PC-3 (cell line): ENCODE results near the gene TMEM119. TPM values are rescaled to one million over a fixed set of nuclear protein-coding genes. Genes with fewer than 3 reads are reported as not detected.

Experiments used
- ATAC-seq: fragments of 200-7000 bp; cut with Tn5 transposase; 2 replicates; pipeline ENCODE4 v1.9.1; 2020; ENCODE audit warnings: mild to moderate bottlenecking, moderate library complexity
- BruUV-seq: library from RNA; stranded (reverse); fragments of 400-500 nt; replicated peaks from 2 replicates; lab custom pipeline; 2021; lab: Mats Ljungman, UMichigan
- CTCF ChIA-PET: fragments of 300-600 bp; sonication (Branson Sonifier 250); formaldehyde crosslinking; loops from one replicate; lab custom pipeline; 2022; ENCODE audit warnings: antibody characterized with exemption; lab: Charles Lee
- POLR2A ChIA-PET: fragments of 300-600 bp; sonication (Branson Sonifier 250); formaldehyde crosslinking; loops from one replicate; lab custom pipeline; 2022; ENCODE audit warnings: antibody characterized with exemption; ENCODE audit not compliant: unreplicated experiment; lab: Charles Lee
- DNase-seq: peaks from one replicate; pipeline ENCODE4 v3.0.0-alpha.2; 2015
- H2AFZ ChIP-seq: fragments of 300-600 bp; sonication (generic); 2 replicates; pipeline ENCODE4 v1.6.0; 2016; ENCODE audit warnings: antibody characterized with exemption, low read length
- H3F3A ChIP-seq: fragments of 300-600 bp; sonication (generic); one replicate; pipeline ENCODE4 v1.6.0; 2017; ENCODE audit warnings: antibody characterized with exemption, low read length, control low read depth, mild to moderate bottlenecking; ENCODE audit not compliant: unreplicated experiment
- H3K27ac ChIP-seq: fragments of 300-600 bp; sonication (generic); 2 replicates; pipeline ENCODE4 v1.5.1; 2016; ENCODE audit warnings: mild to moderate bottlenecking, low read length
- H3K27me3 ChIP-seq: fragments of 300-600 bp; sonication (generic); 2 replicates; pipeline ENCODE4 v1.6.1; 2016; ENCODE audit warnings: low read length, mixed read lengths
- H3K36me3 ChIP-seq: fragments of 300-600 bp; sonication (generic); 2 replicates; pipeline ENCODE4 v1.6.1; 2016; ENCODE audit warnings: low read depth, mixed run types, low read length, mixed read lengths
- H3K4me1 ChIP-seq: fragments of 300-600 bp; sonication (generic); 2 replicates; pipeline ENCODE4 v1.5.1; 2016; ENCODE audit warnings: low read length; ENCODE audit not compliant: insufficient read depth
- H3K4me2 ChIP-seq: fragments of 300-600 bp; sonication (generic); 2 replicates; pipeline ENCODE4 v1.6.0; 2016; ENCODE audit warnings: low read length
- H3K4me3 ChIP-seq: fragments of 300-600 bp; sonication (generic); 2 replicates; pipeline ENCODE4 v1.5.1; 2016; ENCODE audit warnings: mild to moderate bottlenecking, low read length, mixed read lengths
- H3K79me2 ChIP-seq: fragments of 300-600 bp; sonication (generic); 2 replicates; pipeline ENCODE4 v1.6.1; 2017; ENCODE audit warnings: low read length, mixed read lengths
- H3K9ac ChIP-seq: fragments of 300-600 bp; sonication (generic); 2 replicates; pipeline ENCODE4 v1.6.0; 2016; ENCODE audit warnings: mild to moderate bottlenecking, low read length
- H3K9me2 ChIP-seq: fragments of 300-600 bp; sonication (generic); replicated peaks from 2 replicates; pipeline ENCODE4 v1.6.1; 2016; ENCODE audit warnings: mixed run types, low read length, mixed read lengths
- H3K9me3 ChIP-seq: fragments of 300-600 bp; sonication (generic); 2 replicates; pipeline ENCODE4 v1.6.1; 2016; ENCODE audit warnings: low read length, mixed read lengths
- H4K20me1 ChIP-seq: fragments of 300-600 bp; sonication (generic); 2 replicates; pipeline ENCODE4 v1.6.1; 2016; ENCODE audit warnings: low read length, mixed read lengths
- CTCF ChIP-seq: fragments of 300-600 bp; sonication (generic); conservative IDR thresholded peaks from 2 replicates; pipeline ENCODE4 v1.5.1; 2017; ENCODE audit warnings: antibody characterized with exemption, low read depth, mild to moderate bottlenecking, low read length
- EZH2 ChIP-seq: fragments of 300-600 bp; sonication (generic); IDR thresholded peaks from one replicate; pipeline ENCODE4 v1.6.1; 2017; ENCODE audit warnings: antibody characterized with exemption, mild to moderate bottlenecking, low read length; ENCODE audit not compliant: unreplicated experiment
- EZH2phosphoT487 ChIP-seq: fragments of 300-600 bp; sonication (generic); IDR thresholded peaks from 2 replicates; pipeline ENCODE4 v1.6.1; 2018; ENCODE audit warnings: mild to moderate bottlenecking, antibody characterized with exemption, low read length, borderline replicate concordance
- intact Hi-C: fragments of 100-400 bp; cut with micrococcal nuclease; formaldehyde crosslinking; loops from 2 replicates; pipeline ENCODE4 v1.9.0; 2023
- total RNA-seq: library from RNA; depleted of rRNA; stranded (reverse); fragments of >200 nt; gene quantifications from 2 replicates; pipeline ENCODE4 v1.2.3, GENCODE V29; 2014

The TMEM119 gene
- total RNA-seq, 1 experiment from 2014 or later = not detected

- Histone ChIP-seq H3K27ac (no peak overlapping the region), H3K4me2 (peak overlapping the region; percentile 15), H2AFZ (no peak overlapping the region), H3K79me2 (peaks cover 28% of the 10 kb centered on the region), H3K4me3 (no peak overlapping the region), H3K4me1 (peaks cover 22% of the 10 kb centered on the region), H3K9me2 (no peaks in the 10 kb centered on the region), H3K9me3 (no peaks in the 10 kb centered on the region), H3K36me3 (peaks cover 46% of the 10 kb centered on the region), H4K20me1 (no peaks in the 10 kb centered on the region), H3K27me3 (no peaks in the 10 kb centered on the region), H3K9ac (no peak overlapping the region), H3F3A (peaks cover 5% of the 10 kb centered on the region)
- DNase-seq (peak; percentile 96), ATAC-seq (peak; percentile 27)
- POLR2A ChIA-PET = interaction anchor here (0.7 kb wide), 1 partner anchor 83 kb away, joined by 7 read pairs; no protein-coding TSS in a partner anchor
- intact Hi-C loops = no loop called here
- CTCF ChIA-PET = interaction anchor here (0.5 to 1.2 kb wide), 4 partner anchors 49 to 292 kb away, joined by 3 to 6 read pairs (median 4); partner anchors contain the start of gene SSH1
- BruUV-seq = no TSS peak
- TF ChIP-seq EZH2phosphoT487 (no peak), CTCF (no peak)
Observed at GRCh38 chr12:108565976-108566375, 31.9 kb downstream of the TMEM119 start.

- H3F3A ChIP-seq = peaks cover 5% of the 10 kb centered on the region
- POLR2A ChIA-PET = no interaction called here
Observed at GRCh38 chr12:108565146-108565545, 32.7 kb downstream of the TMEM119 start.

More at GRCh38 chr12:108565146-108565545, 32.7 kb downstream of the TMEM119 start:
- Histone ChIP-seq H3K27me3 (no peaks in the 10 kb centered on the region), H3K27ac (no peak overlapping the region), H3K36me3 (peaks cover 46% of the 10 kb centered on the region), H3K4me1 (peaks cover 22% of the 10 kb centered on the region), H2AFZ (no peak overlapping the region), H3K4me3 (no peak overlapping the region), H3K9me3 (no peaks in the 10 kb centered on the region), H3K9me2 (no peaks in the 10 kb centered on the region), H3K9ac (no peak overlapping the region), H3K4me2 (peak overlapping the region; percentile 15; the same call in 1 of the 2 replicates), H4K20me1 (no peaks in the 10 kb centered on the region), H3K79me2 (peaks cover 36% of the 10 kb centered on the region)
- no peak for ATAC-seq
- CTCF ChIA-PET = no interaction called here
- DNase-seq = no peak
- BruUV-seq = no TSS peak
- TF ChIP-seq CTCF (no peak), EZH2phosphoT487 (no peak), EZH2 (no peak)
- intact Hi-C loops = no loop called here
